ENCODE data around the gene NEK1. TPM values are rescaled to one million over a fixed set of nuclear protein-coding genes. Genes with fewer than 3 reads are reported as not detected.
"Not testable (repeated sequence)": the region's sequence is repeated elsewhere in the genome, so short reads cannot be mapped to it uniquely, and the experiment has no call there.

NEK1 gene
- total RNA-seq, 6 experiments from 2014 or later: 9.4 to 11.1 (median 10.0) TPM

DNA sequence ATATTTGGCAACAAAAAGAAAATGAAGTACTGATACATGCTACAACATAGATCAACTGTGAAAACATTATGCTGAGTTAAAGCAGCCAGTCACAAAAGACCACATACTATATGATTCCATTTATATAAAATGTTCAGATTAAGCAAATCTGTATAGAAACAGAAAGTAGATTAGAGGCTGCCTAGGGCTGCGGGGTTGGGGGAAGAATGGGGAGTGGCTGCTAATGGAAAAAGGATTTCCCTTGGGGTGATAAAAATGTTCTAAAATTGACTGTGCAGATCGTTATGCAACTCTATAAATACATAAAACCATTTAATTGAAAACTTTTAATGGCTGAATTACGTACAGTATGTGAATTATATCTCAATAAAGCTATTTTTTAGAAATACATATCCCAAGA, 46.8 kb downstream of the NEK1 start:
- Mint-ChIP-seq H3K27me3 (ENCODE audit: insufficient read depth) (no peaks in the 10 kb centered on the region), H3K4me1 (ENCODE audit: low read depth) (peaks cover 15% of the 10 kb centered on the region), H3K9me3 (no peaks in the 10 kb centered on the region), H3K36me3 (ENCODE audit: low read depth) (no peaks in the 10 kb centered on the region), H3K4me3 (no peak overlapping the region), H3K27ac (no peak overlapping the region)
- DNase-seq: no peak
- no peak for TF ChIP-seq CTCF (IDR thresholded peaks at IDR 0.05)

- Mint-ChIP-seq H3K27me3 (ENCODE audit: insufficient read depth) (no peaks in the 10 kb centered on the region; the same call in 1 of the 2 replicates), H3K36me3 (ENCODE audit: low read depth) (peaks cover 26% of the 10 kb centered on the region), H3K9me3 (no peaks in the 10 kb centered on the region), H3K4me1 (ENCODE audit: low read depth) (peaks cover 24% of the 10 kb centered on the region), H3K4me3 (peak overlapping the region; percentile 38; the same call in 1 of the 2 replicates), H3K27ac (peak overlapping the region; percentile 70)
- peak; percentile 65 for DNase-seq
- TF ChIP-seq CTCF (IDR thresholded peaks at IDR 0.05): no peak
Measured at GRCh38 chr4:169557061-169557636, 55.2 kb downstream of the NEK1 start.

- not testable (repeated sequence) for DNase-seq; H3K27me3 Mint-ChIP-seq (ENCODE audit: insufficient read depth); H3K4me3 Mint-ChIP-seq; H3K27ac Mint-ChIP-seq; H3K4me1 Mint-ChIP-seq (ENCODE audit: low read depth)
- H3K36me3 Mint-ChIP-seq (ENCODE audit: low read depth): peaks cover 50% of the 10 kb centered on the region
- peaks cover 35% of the 10 kb centered on the region for H3K9me3 Mint-ChIP-seq
Measured at GRCh38 chr4:169546548-169546947, 65.8 kb downstream of the NEK1 start.

GRCh38 chr4:169540774-169541173, 71.6 kb downstream of the NEK1 start:
- H3K27me3 Mint-ChIP-seq (ENCODE audit: insufficient read depth): no peaks in the 10 kb centered on the region
- H3K4me1 Mint-ChIP-seq (ENCODE audit: low read depth): peaks cover 35% of the 10 kb centered on the region
- TF ChIP-seq CTCF (IDR thresholded peaks at IDR 0.05): no peak
- H3K4me3 Mint-ChIP-seq: peak overlapping the region; percentile 11; the same call in 1 of the 2 replicates
- peak overlapping the region; percentile 37 for H3K27ac Mint-ChIP-seq
- peaks cover 29% of the 10 kb centered on the region for H3K36me3 Mint-ChIP-seq (ENCODE audit: low read depth)
- peaks cover 10% of the 10 kb centered on the region for H3K9me3 Mint-ChIP-seq
- DNase-seq: no peak

- Mint-ChIP-seq H3K9me3 (no peaks in the 10 kb centered on the region), H3K27me3 (ENCODE audit: insufficient read depth) (no peaks in the 10 kb centered on the region), H3K27ac (no peak overlapping the region), H3K4me1 (ENCODE audit: low read depth) (no peaks in the 10 kb centered on the region), H3K36me3 (ENCODE audit: low read depth) (peaks cover 6% of the 10 kb centered on the region), H3K4me3 (no peak overlapping the region)
- no peak for DNase-seq
- no peak for TF ChIP-seq CTCF (IDR thresholded peaks at IDR 0.05)
Measured at GRCh38 chr4:169530048-169530447, 82.3 kb downstream of the NEK1 start.

- no peak for DNase-seq
- Mint-ChIP-seq H3K27me3 (ENCODE audit: insufficient read depth) (no peaks in the 10 kb centered on the region), H3K9me3 (peaks cover 12% of the 10 kb centered on the region), H3K4me1 (ENCODE audit: low read depth) (no peaks in the 10 kb centered on the region), H3K36me3 (ENCODE audit: low read depth) (peaks cover 16% of the 10 kb centered on the region), H3K27ac (no peak overlapping the region), H3K4me3 (no peak overlapping the region)
- TF ChIP-seq CTCF (IDR thresholded peaks at IDR 0.05): no peak
Measured at GRCh38 chr4:169523796-169524195, 88.6 kb downstream of the NEK1 start.
